SK-N-SH (cell line): Measurements from ENCODE around the gene KTN1. TPM values are rescaled to one million over a fixed set of nuclear protein-coding genes. Genes with fewer than 3 reads are reported as not detected.

Experiments used
- CTCF ChIA-PET: fragments of 300-600, 350-600 bp; formaldehyde crosslinking; extraction: SDS; loops from one replicate; lab custom pipeline; 2021; lab: Yijun Ruan, JAX
- POLR2A ChIA-PET: fragments of 350-600 bp; sonication (Branson Sonifier 250); formaldehyde crosslinking; extraction: SDS; loops from one replicate; lab custom pipeline; 2020; ENCODE audit warnings: antibody characterized with exemption, inconsistent platforms; lab: Yijun Ruan, JAX
- DNase-seq: peaks from one replicate; pipeline ENCODE4 v3.0.0; 2012
- H2AFZ ChIP-seq: fragments of 200-600 bp; sonication (generic); 2 replicates; pipeline ENCODE4 v1.8.1; 2016; ENCODE audit warnings: antibody characterized with exemption, mild to moderate bottlenecking, low read depth
- H3F3A ChIP-seq: fragments of 200-600 bp; sonication (generic); replicated peaks from 2 replicates; pipeline ENCODE3; 2016; ENCODE audit warnings: antibody characterized with exemption, mild to moderate bottlenecking; ENCODE audit not compliant: insufficient read depth
- H3K27ac ChIP-seq, 2 experiments: fragments of 200-500 bp in 1 of 2; fragments of 200-600 bp in 1 of 2; sonication (Bioruptor generic) in 1 of 2; sonication (generic), shearing (Covaris generic) in 1 of 2; 2 replicates each; pipeline versions ENCODE4 v1.5.1 to v1.6.1; 2014 to 2016; ENCODE audit warnings: low read depth in 2 of 2, inconsistent platforms in 1 of 2, low read length in 1 of 2, mild to moderate bottlenecking in 1 of 2, mixed read lengths in 1 of 2
- H3K27me3 ChIP-seq: fragments of 200-600 bp; sonication (generic), shearing (Covaris generic); 2 replicates; pipeline ENCODE4 v1.6.1; 2016; ENCODE audit warnings: mixed run types; ENCODE audit not compliant: insufficient read depth
- H3K36me3 ChIP-seq, 2 experiments: fragments of 200-500 bp in 1 of 2; fragments of 200-600 bp in 1 of 2; sonication (Bioruptor generic) in 1 of 2; sonication (generic) in 1 of 2; replicated peaks in 1 of 2; 2 replicates each; pipeline versions ENCODE3 to v1.5.1; 2014 to 2016; ENCODE audit warnings: low read length in 1 of 2, mild to moderate bottlenecking in 1 of 2; ENCODE audit not compliant: insufficient read depth in 2 of 2, control insufficient read depth in 1 of 2
- H3K4me1 ChIP-seq, 2 experiments: fragments of 200-500 bp in 1 of 2; fragments of 200-600 bp in 1 of 2; sonication (Bioruptor generic) in 1 of 2; sonication (generic), shearing (Covaris generic) in 1 of 2; 2 replicates each; pipeline versions ENCODE4 v1.5.1 to v1.6.1; 2014 to 2016; ENCODE audit warnings: low read depth in 1 of 2, low read length in 1 of 2, mixed run types in 1 of 2; ENCODE audit not compliant: insufficient read depth in 2 of 2, control insufficient read depth in 1 of 2
- H3K4me2 ChIP-seq: fragments of 200-600 bp; sonication (generic), shearing (Covaris generic); 2 replicates; pipeline ENCODE4 v1.6.1; 2017; ENCODE audit warnings: mixed run types
- H3K4me3 ChIP-seq, 2 experiments: fragments of 200-500 bp in 1 of 2; fragments of 200-600 bp in 1 of 2; sonication (Bioruptor generic) in 1 of 2; sonication (generic), shearing (Covaris generic) in 1 of 2; 2 replicates each; pipeline versions ENCODE4 v1.5.1 to v1.8.1; 2014 to 2016; ENCODE audit warnings: low read depth in 2 of 2, inconsistent platforms in 1 of 2, low read length in 1 of 2, mild to moderate bottlenecking in 1 of 2, mixed read lengths in 1 of 2, moderate library complexity in 1 of 2
- H3K79me2 ChIP-seq: fragments of 200-600 bp; sonication (generic); 2 replicates; pipeline ENCODE4 v1.8.1; 2017; ENCODE audit warnings: mild to moderate bottlenecking; ENCODE audit not compliant: insufficient read depth
- H3K9ac ChIP-seq: fragments of 200-600 bp; sonication (generic); 2 replicates; pipeline ENCODE4 v1.6.1; 2017; ENCODE audit warnings: mixed run types
- H3K9me2 ChIP-seq: fragments of 200-600 bp; sonication (generic); 2 replicates; pipeline ENCODE4 v1.6.1; 2017; ENCODE audit warnings: mixed run types
- H3K9me3 ChIP-seq: fragments of 200-600 bp; sonication (generic); 2 replicates; pipeline ENCODE4 v1.6.1; 2017; ENCODE audit warnings: mixed run types, mild to moderate bottlenecking, moderate library complexity
- H4K20me1 ChIP-seq: fragments of 200-600 bp; sonication (generic); 2 replicates; pipeline ENCODE4 v1.6.1; 2017; ENCODE audit warnings: mild to moderate bottlenecking, mixed run types; ENCODE audit not compliant: insufficient read depth
- ELF1 ChIP-seq: IDR thresholded peaks from 2 replicates; pipeline ENCODE4 v1.4.0; 2012
- EP300 ChIP-seq, 2 experiments: IDR thresholded peaks; 2 replicates each; pipeline versions ENCODE4 v1.4.0 to v1.6.1; 2012; ENCODE audit warnings: borderline replicate concordance in 1 of 2, low read depth in 1 of 2, low read length in 1 of 2
- FOSL2 ChIP-seq: IDR thresholded peaks from 2 replicates; pipeline ENCODE4 v1.4.0; 2012; ENCODE audit warnings: low read depth, mild to moderate bottlenecking, moderate library complexity, borderline replicate concordance
- FOXJ3 ChIP-seq: sonication (generic); formaldehyde crosslinking; IDR thresholded peaks from 2 replicates; pipeline ENCODE4 v1.5.1; 2020; ENCODE audit warnings: mild to moderate bottlenecking, missing genetic modification reagents
- FOXM1 ChIP-seq: IDR thresholded peaks from 2 replicates; pipeline ENCODE4 v1.4.0; 2012; ENCODE audit warnings: low read depth, mild to moderate bottlenecking
- GATA2 ChIP-seq: sonication (generic); formaldehyde crosslinking; IDR thresholded peaks from 2 replicates; pipeline ENCODE4 v1.5.0; 2020; ENCODE audit warnings: mild to moderate bottlenecking, missing genetic modification reagents
- IRF3 ChIP-seq: fragments of 150-350 bp; IDR thresholded peaks from 2 replicates; pipeline ENCODE4 v1.6.1; 2016; ENCODE audit warnings: mild to moderate bottlenecking, low read depth, low read length
- JUND ChIP-seq: IDR thresholded peaks from 2 replicates; pipeline ENCODE4 v1.4.0; 2012
- MEF2A ChIP-seq: IDR thresholded peaks from 2 replicates; pipeline ENCODE4 v1.4.0; 2012; ENCODE audit warnings: low read depth, borderline replicate concordance
- MXI1 ChIP-seq: IDR thresholded peaks from 2 replicates; pipeline ENCODE4 v1.6.1; 2012; ENCODE audit warnings: mild to moderate bottlenecking, low read depth, low read length, improper control_type of control experiment
- NFIC ChIP-seq: IDR thresholded peaks from 2 replicates; pipeline ENCODE4 v1.4.0; 2012; ENCODE audit warnings: borderline replicate concordance
- NRF1 ChIP-seq: IDR thresholded peaks from 2 replicates; pipeline ENCODE4 v1.6.1; 2012; ENCODE audit warnings: low read depth, mild to moderate bottlenecking, low read length
- RAD21 ChIP-seq: IDR thresholded peaks from 2 replicates; pipeline ENCODE4 v1.6.1; 2012; ENCODE audit warnings: mild to moderate bottlenecking, low read length
- RXRA ChIP-seq: IDR thresholded peaks from 2 replicates; pipeline ENCODE4 v1.4.0; 2012; ENCODE audit warnings: low read depth, mild to moderate bottlenecking, borderline replicate concordance
- SIN3A ChIP-seq: IDR thresholded peaks from 2 replicates; pipeline ENCODE4 v1.6.1; 2012; ENCODE audit warnings: low read depth, mild to moderate bottlenecking, low read length, moderate library complexity, borderline replicate concordance
- SMC3 ChIP-seq: IDR thresholded peaks from 2 replicates; pipeline ENCODE4 v1.6.1; 2012; ENCODE audit warnings: low read depth, low read length, improper control_type of control experiment
- USF1 ChIP-seq: IDR thresholded peaks from 2 replicates; pipeline ENCODE4 v1.4.0; 2012; ENCODE audit warnings: low read depth, borderline replicate concordance
- USF2 ChIP-seq: fragments of 150-350 bp; IDR thresholded peaks from 2 replicates; pipeline ENCODE4 v1.6.1; 2017; ENCODE audit warnings: antibody characterized with exemption, low read length, low read depth, borderline replicate concordance
- ZBTB33 ChIP-seq: IDR thresholded peaks from 2 replicates; pipeline ENCODE4 v1.4.0; 2012; ENCODE audit warnings: low read depth, borderline replicate concordance
- WGBS: methylation state at CpG from one replicate; pipeline ENCODE4 v1.1.6; 2017; ENCODE audit warnings: low lambda C conversion rate; 5-methylcytosine and 5-hydroxymethylcytosine counted together
- polyA plus RNA-seq, 3 experiments: library from polyadenylated mRNA; depleted of rRNA; stranded (reverse); fragments of >200 nt; gene quantifications; 2 replicates each; pipeline ENCODE4 v1.2.3, GENCODE V29; 2012
- TF ChIP-seq, protein P1 (sequence below): fragments of 200-600 bp; sonication (generic); IDR thresholded peaks from 2 replicates; pipeline ENCODE4 v1.6.1; 2017; ENCODE audit warnings: antibody characterized with exemption, mild to moderate bottlenecking, moderate library complexity

KTN1 gene
- polyA plus RNA-seq, 1 of the 3 experiments (the other 2 are of a cell fraction): 39.5 TPM

DNA sequence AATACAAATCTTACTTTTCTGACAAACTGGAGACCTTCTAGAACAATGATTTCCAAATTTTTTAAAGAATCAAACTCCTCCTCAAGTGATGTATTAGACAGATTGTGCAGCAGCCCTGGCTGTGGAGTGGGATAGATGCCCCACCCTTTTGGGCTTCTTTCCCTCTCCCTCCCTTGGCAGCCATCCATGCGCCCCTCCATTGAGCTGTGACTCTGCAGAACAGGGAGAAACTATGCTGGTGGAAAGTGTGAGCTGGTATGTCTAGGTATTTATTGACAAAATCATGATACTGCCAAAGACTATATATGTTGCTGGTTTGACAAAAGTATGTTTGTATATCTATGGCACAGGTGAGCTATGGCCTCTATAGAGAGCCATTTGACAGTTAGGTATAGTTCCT is 138.5 kb downstream of the KTN1 start:
- no peaks in the 10 kb centered on the region for H3F3A ChIP-seq
- WGBS: 71% methylated on average over 1 of the region's 1 CpG
- H3K36me3 ChIP-seq: no peaks in the 10 kb centered on the region
- no peak for DNase-seq
- H3K9me2 ChIP-seq: no peaks in the 10 kb centered on the region
- H4K20me1 ChIP-seq: no peaks in the 10 kb centered on the region
- H3K4me1 ChIP-seq: no peaks in the 10 kb centered on the region; a peak in 1 of 4 replicates
- no peak overlapping the region for H3K27ac ChIP-seq
- H3K9ac ChIP-seq: no peak overlapping the region
- no peaks in the 10 kb centered on the region for H3K79me2 ChIP-seq
- no peaks in the 10 kb centered on the region for H3K9me3 ChIP-seq
- POLR2A ChIA-PET: no interaction called here
- H2AFZ ChIP-seq: no peak overlapping the region
- no peak overlapping the region for H3K4me2 ChIP-seq
- TF ChIP-seq MEF2A (no peak), FOSL2 (no peak), GATA2 (no peak), RAD21 (no peak), SIN3A (no peak), SMC3 (no peak), JUND (no peak), FOXM1 (no peak), FOXJ3 (CRISPR knock-in tag) (no peak), ZBTB33 (no peak), NRF1 (no peak), EP300 (IDR thresholded peaks at IDR 0.05; ENCODE audit: borderline replicate concordance in 1 of 2, low read depth in 1 of 2, low read length in 1 of 2) (no peak), IRF3 (no peak), ELF1 (no peak), NFIC (no peak), USF1 (no peak), RXRA (no peak), USF2 (no peak), MXI1 (no peak)
- TF ChIP-seq, protein P1, sequence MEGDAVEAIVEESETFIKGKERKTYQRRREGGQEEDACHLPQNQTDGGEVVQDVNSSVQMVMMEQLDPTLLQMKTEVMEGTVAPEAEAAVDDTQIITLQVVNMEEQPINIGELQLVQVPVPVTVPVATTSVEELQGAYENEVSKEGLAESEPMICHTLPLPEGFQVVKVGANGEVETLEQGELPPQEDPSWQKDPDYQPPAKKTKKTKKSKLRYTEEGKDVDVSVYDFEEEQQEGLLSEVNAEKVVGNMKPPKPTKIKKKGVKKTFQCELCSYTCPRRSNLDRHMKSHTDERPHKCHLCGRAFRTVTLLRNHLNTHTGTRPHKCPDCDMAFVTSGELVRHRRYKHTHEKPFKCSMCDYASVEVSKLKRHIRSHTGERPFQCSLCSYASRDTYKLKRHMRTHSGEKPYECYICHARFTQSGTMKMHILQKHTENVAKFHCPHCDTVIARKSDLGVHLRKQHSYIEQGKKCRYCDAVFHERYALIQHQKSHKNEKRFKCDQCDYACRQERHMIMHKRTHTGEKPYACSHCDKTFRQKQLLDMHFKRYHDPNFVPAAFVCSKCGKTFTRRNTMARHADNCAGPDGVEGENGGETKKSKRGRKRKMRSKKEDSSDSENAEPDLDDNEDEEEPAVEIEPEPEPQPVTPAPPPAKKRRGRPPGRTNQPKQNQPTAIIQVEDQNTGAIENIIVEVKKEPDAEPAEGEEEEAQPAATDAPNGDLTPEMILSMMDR: no peak
- no peak overlapping the region for H3K4me3 ChIP-seq
- H3K27me3 ChIP-seq: no peaks in the 10 kb centered on the region
- CTCF ChIA-PET: interaction anchor here (0.9 kb wide), 1 partner anchor 10 kb away, joined by 3 read pairs; no protein-coding TSS in a partner anchor
